Mesenteric fat pad (tissue), 1 donor: ENCODE results near the gene PDE6H. TPM values are rescaled to one million over a fixed set of nuclear protein-coding genes. Genes with fewer than 3 reads are reported as not detected.

Source experiments
- DNase-seq: peaks from one replicate; pipeline ENCODE4 v3.0.0-alpha.2; 2020; ENCODE audit warnings: low spot score
- total RNA-seq: library from RNA; stranded (reverse); fragmentation: NEBNext Ultra II Directional; extraction: Animal tissue kit (Norgen Biotek cat#: 25700); gene quantifications from one replicate; pipeline ENCODE4 v1.2.1, GENCODE V29; 2021
- donor health status: DM: yes; HTN: yes; CAD: no.

The PDE6H gene
- total RNA-seq, 1 donor from 2014 or later, result not detected

- no peak for DNase-seq
These were observed 1.8 kb downstream of the PDE6H start for GRCh38 chr12:14974633-14975032.

GRCh38 chr12:14975457-14975856 is 2.6 kb downstream of the PDE6H start:
- no peak for DNase-seq

GRCh38 chr12:14976658-14977057 is 3.8 kb downstream of the PDE6H start:
- DNase-seq, result no peak

GRCh38 chr12:14979468-14979867 is 6.6 kb downstream of the PDE6H start:
- DNase-seq, result no peak

- no peak for DNase-seq
These were observed 8.2 kb downstream of the PDE6H start for GRCh38 chr12:14981049-14981448.

- DNase-seq, result no peak
These were observed 9.7 kb downstream of the PDE6H start for GRCh38 chr12:14982562-14982961.

- DNase-seq, result no peak
These were observed 10.1 kb downstream of the PDE6H start for GRCh38 chr12:14982991-14983390.

- no peak for DNase-seq
These were observed 11.2 kb downstream of the PDE6H start for GRCh38 chr12:14984036-14984435.

- no peak for DNase-seq
These were observed 12.0 kb downstream of the PDE6H start for GRCh38 chr12:14984766-14985285.

GRCh38 chr12:14986449-14986848 is 13.6 kb downstream of the PDE6H start:
- DNase-seq, result no peak

- DNase-seq, result no peak
These were observed 15.2 kb downstream of the PDE6H start for GRCh38 chr12:14988035-14988434.

- no peak for DNase-seq
These were observed 16.9 kb downstream of the PDE6H start for GRCh38 chr12:14989790-14990189.

- DNase-seq, result no peak
These were observed 18.2 kb downstream of the PDE6H start for GRCh38 chr12:14991069-14991468.

GRCh38 chr12:14992673-14993072 is 19.8 kb downstream of the PDE6H start:
- DNase-seq, result no peak

- DNase-seq, result no peak
These were observed 20.3 kb downstream of the PDE6H start for GRCh38 chr12:14993117-14993516.

GRCh38 chr12:14993537-14994266 is 20.9 kb downstream of the PDE6H start:
- no peak for DNase-seq

GRCh38 chr12:14994610-14995009 is 21.8 kb downstream of the PDE6H start:
- no peak for DNase-seq

- DNase-seq, result no peak
These were observed 23.0 kb downstream of the PDE6H start for GRCh38 chr12:14995583-14996425.

GRCh38 chr12:14997998-14998397 is 25.2 kb downstream of the PDE6H start:
- DNase-seq, result no peak

GRCh38 chr12:14999021-14999694 is 26.3 kb downstream of the PDE6H start:
- no peak for DNase-seq

GRCh38 chr12:14999695-15000365 is 27.0 kb downstream of the PDE6H start:
- DNase-seq, result no peak
